Fibroblast of pulmonary artery (primary cell): ENCODE data around the gene DYDC2.

Experiments used
- DNase-seq: peaks from one replicate; pipeline ENCODE4 v3.0.0-alpha.2; 2010; ENCODE audit warnings: low read depth
- H3K4me3 ChIP-seq: replicated peaks from 2 replicates; pipeline ENCODE4 v1.5.1; 2011; ENCODE audit warnings: low read depth, mild to moderate bottlenecking, control low read depth, low read length, moderate library complexity
- TF ChIP-seq, protein P1 (sequence below): IDR thresholded peaks from 2 replicates; pipeline ENCODE4 v1.5.1; 2011; ENCODE audit warnings: mild to moderate bottlenecking, control low read depth, low read length, inconsistent platforms; ENCODE audit errors: missing control alignments

Gene DYDC2

DNA sequence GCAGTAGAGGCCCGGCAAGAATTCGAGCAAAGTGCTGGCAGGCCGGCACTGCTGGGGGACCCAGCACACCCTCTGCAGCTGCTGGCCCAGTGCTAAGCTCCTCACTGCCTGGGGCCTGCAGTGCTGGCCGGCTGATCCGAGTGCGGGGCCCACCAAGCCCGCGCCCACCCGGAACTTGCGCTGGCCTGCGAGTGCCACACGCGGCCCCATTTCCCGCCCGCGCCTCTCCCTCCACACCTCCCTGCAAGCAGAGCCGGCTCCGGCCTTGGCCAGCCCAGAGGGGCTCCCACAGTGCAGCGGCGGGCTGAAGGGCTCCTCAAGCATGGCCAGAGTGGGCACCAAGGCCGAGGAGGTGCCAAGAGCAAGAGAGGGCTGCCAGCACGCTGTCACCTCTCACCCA is 3.1 kb downstream of the DYDC2 start:
- no peak for DNase-seq
- TF ChIP-seq, protein P1, sequence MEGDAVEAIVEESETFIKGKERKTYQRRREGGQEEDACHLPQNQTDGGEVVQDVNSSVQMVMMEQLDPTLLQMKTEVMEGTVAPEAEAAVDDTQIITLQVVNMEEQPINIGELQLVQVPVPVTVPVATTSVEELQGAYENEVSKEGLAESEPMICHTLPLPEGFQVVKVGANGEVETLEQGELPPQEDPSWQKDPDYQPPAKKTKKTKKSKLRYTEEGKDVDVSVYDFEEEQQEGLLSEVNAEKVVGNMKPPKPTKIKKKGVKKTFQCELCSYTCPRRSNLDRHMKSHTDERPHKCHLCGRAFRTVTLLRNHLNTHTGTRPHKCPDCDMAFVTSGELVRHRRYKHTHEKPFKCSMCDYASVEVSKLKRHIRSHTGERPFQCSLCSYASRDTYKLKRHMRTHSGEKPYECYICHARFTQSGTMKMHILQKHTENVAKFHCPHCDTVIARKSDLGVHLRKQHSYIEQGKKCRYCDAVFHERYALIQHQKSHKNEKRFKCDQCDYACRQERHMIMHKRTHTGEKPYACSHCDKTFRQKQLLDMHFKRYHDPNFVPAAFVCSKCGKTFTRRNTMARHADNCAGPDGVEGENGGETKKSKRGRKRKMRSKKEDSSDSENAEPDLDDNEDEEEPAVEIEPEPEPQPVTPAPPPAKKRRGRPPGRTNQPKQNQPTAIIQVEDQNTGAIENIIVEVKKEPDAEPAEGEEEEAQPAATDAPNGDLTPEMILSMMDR: no peak

DNA sequence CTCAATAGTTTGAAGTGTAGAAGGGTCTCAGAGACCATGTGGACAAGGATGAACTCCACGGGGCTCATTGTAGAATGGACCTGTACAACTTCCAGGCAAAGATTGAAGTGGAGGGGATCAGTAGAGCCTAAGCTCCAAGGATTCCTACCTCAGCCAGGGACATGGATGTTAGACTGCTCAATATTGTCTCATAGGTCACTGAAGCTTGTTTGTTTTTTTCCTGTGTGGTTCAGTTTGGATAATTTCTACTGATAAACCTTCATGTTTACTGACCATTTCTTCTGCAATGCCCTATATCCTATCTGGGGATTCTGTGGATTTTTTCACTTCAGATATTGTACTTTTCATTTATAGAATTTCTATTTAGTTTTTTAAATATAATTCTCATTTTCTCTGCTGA is 8.9 kb downstream of the DYDC2 start:
- H3K4me3 ChIP-seq: no peak overlapping the region
- TF ChIP-seq, protein P1: no peak
- DNase-seq: no peak

More for the DNA sequence above, 3.1 kb downstream of the DYDC2 start:
- H3K4me3 ChIP-seq: no peak overlapping the region

DNA sequence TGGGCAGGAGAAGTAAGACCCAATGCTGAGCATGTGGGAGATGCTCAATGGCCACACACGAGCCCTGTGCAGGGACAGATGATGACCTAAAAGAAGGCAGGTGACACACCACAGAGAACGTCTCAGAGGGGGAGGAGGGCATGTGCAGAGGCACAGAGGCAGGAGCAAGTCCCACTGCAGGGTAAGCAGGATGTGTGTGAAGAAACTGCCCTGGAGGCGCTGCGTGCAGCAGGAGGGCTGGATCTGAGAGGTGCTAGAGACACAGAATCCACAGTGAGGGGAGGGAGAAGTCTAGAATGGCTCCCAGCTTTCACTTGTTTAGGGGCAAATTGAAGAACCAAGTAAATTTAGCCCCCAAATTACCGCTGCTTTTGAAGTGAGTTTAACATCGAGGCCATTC is 14.9 kb downstream of the DYDC2 start:
- DNase-seq: no peak
- TF ChIP-seq, protein P1: no peak
- no peak overlapping the region for H3K4me3 ChIP-seq

DNA sequence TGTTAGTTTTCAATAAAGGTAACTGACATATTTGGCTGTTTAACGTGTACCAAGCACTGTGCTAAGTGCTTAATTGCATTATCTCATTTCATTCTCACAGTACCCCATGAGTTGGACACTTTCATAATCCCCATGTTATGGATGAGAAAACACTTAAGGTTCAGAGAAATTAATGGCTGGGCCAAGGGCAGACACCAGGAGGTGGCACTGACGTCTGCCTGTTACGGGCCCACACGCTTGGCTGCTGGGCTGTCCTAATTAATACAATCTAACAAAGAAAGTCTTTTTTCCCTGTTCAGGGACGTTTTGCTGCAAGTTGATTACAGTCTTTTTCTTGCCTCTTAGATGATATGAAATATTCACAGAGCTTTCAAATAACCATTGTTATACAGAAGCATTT is 16.1 kb downstream of the DYDC2 start:
- no peak overlapping the region for H3K4me3 ChIP-seq
- TF ChIP-seq, protein P1: no peak
- DNase-seq: no peak

DNA sequence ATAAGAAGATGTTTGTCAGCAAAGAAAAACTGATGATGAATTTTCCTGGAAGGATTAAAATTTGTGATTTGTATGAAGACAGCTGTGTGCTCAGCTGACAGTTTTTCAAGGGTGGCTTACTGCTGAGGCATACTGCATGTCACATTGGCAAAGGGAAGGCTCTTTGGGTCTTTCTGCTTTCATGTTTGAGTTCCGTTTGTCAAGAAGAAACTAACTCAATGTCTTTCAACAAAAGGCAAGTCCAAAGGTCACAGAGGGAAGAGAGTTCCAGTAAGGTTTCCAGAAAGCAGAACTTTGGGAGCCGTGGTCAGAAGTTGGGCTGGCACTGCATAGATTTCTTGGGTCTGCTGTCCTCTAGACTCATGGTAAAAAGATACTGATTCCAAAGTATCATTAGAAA is 16.9 kb downstream of the DYDC2 start:
- TF ChIP-seq, protein P1: no peak

DNA sequence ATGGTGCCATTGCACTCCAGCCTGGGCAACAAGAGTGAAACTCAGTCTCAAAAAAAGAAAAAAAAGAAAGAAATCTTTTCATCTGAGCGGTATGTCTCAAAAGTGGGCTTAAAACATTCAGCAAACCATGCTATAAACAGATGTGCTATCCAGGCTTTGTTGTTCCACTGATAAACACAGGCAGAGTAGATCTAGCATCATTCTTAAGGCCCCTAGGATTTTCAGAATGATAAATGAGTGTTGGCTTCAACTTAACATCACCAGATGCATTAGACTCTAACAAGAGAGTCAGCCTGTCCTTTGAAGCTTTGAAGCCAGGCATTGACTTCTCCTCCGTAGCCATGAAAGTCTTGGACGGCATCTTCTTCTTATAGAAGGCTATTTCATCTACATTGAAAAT is 23.1 kb downstream of the DYDC2 start:
- TF ChIP-seq, protein P1: no peak

More for the DNA sequence above, 16.9 kb downstream of the DYDC2 start:
- no peak for DNase-seq
- no peak overlapping the region for H3K4me3 ChIP-seq

DNA sequence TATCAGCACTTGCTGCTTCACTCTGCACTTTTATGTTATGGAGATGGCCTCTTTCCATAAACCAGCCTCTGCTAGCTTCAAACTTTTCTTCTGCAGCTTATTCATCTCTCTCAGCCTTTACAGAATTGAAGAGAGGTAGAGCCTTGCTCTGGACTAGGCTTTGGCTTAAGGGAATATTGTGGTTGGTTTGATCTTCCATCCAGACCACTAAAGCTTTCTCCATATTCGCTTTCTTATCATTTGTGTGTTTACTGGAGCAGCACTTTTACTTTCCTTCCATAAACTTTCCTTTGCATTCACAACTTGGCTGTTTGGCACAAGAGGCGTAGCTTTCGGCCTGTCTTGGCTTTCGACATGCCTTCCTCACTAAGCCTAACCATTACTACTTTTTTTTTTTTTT is 23.6 kb downstream of the DYDC2 start:
- no peak overlapping the region for H3K4me3 ChIP-seq
- TF ChIP-seq, protein P1: no peak
- no peak for DNase-seq

More for the DNA sequence above, 23.1 kb downstream of the DYDC2 start:
- no peak overlapping the region for H3K4me3 ChIP-seq
- DNase-seq: no peak
